Activated naive CD8-positive, alpha-beta T cell treated with anti-CD3 and anti-CD28 coated beads for 36 hours (primary cell): ENCODE measurements around the gene PTPRD. TPM values are rescaled to one million over a fixed set of nuclear protein-coding genes. Genes with fewer than 3 reads are reported as not detected.

Source experiments
- DNase-seq: peaks from one replicate; pipeline ENCODE4 v3.0.0; 2021
- H3K27ac Mint-ChIP-seq: one replicate; pipeline ENCODE4 v1.8.0; 2022; ENCODE audit warnings: mild to moderate bottlenecking, moderate library complexity, mixed read lengths
- H3K27me3 Mint-ChIP-seq: one replicate; pipeline ENCODE4 v1.8.0; 2022; ENCODE audit warnings: mild to moderate bottlenecking, mixed read lengths
- H3K36me3 Mint-ChIP-seq: one replicate; pipeline ENCODE4 v1.8.0; 2021; ENCODE audit warnings: mild to moderate bottlenecking, mixed read lengths
- H3K4me1 Mint-ChIP-seq: one replicate; pipeline ENCODE4 v1.8.0; 2021; ENCODE audit warnings: mixed read lengths
- H3K4me3 Mint-ChIP-seq: one replicate; pipeline ENCODE4 v1.8.0; 2022; ENCODE audit warnings: mild to moderate bottlenecking, moderate library complexity, mixed read lengths
- H3K9me3 Mint-ChIP-seq: one replicate; pipeline ENCODE4 v1.8.0; 2022; ENCODE audit warnings: mixed read lengths
- total RNA-seq, 2 experiments: library from RNA; stranded (reverse); gene quantifications; one replicate each; pipeline ENCODE4 v1.2.3, GENCODE V29; 2021

The PTPRD gene
- total RNA-seq, 2 experiments from 2014 or later = 0.16 to 0.18 TPM

- Mint-ChIP-seq H3K4me3 (no peak overlapping the region), H3K27ac (no peak overlapping the region), H3K9me3 (no peaks in the 10 kb centered on the region), H3K36me3 (no peaks in the 10 kb centered on the region), H3K4me1 (no peaks in the 10 kb centered on the region), H3K27me3 (no peaks in the 10 kb centered on the region)
- DNase-seq = no peak
Measured at GRCh38 chr9:9257999-9258498, 1354.8 kb downstream of the PTPRD start.

DNA sequence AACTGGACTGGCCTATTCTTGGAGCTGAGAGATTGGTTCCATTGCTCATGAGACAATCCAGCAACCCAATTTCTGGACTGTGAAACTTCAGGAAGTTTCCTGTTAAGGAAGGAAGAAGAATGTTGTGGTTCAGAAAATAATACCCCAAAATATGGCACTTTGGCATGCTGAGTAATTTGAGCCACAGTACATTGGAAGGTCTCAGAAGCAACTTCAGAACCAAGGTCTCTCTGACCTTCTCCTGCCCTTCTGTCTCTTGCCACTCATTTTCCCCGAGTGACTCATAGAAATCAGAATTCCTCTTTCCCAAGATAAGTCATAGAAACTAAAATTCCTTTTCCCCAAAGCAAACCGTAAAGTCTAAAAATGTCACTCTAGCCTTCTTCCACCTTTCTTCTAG, 1366.1 kb downstream of the PTPRD start:
- no peak for DNase-seq

GRCh38 chr9:9231946-9232345, 1380.9 kb downstream of the PTPRD start:
- Mint-ChIP-seq H3K27me3 (no peaks in the 10 kb centered on the region), H3K4me1 (no peaks in the 10 kb centered on the region), H3K36me3 (no peaks in the 10 kb centered on the region), H3K9me3 (peaks cover 3% of the 10 kb centered on the region), H3K27ac (no peak overlapping the region), H3K4me3 (no peak overlapping the region)
- no peak for DNase-seq

More for the DNA sequence above, 1366.1 kb downstream of the PTPRD start:
- Mint-ChIP-seq H3K27me3 (no peaks in the 10 kb centered on the region), H3K9me3 (no peaks in the 10 kb centered on the region), H3K4me3 (no peak overlapping the region), H3K27ac (no peak overlapping the region), H3K4me1 (no peaks in the 10 kb centered on the region), H3K36me3 (no peaks in the 10 kb centered on the region)

- Mint-ChIP-seq H3K27me3 (no peaks in the 10 kb centered on the region), H3K27ac (no peak overlapping the region), H3K4me1 (no peaks in the 10 kb centered on the region), H3K9me3 (no peaks in the 10 kb centered on the region), H3K4me3 (no peak overlapping the region), H3K36me3 (no peaks in the 10 kb centered on the region)
- DNase-seq = no peak
Measured at GRCh38 chr9:9229269-9229668, 1383.5 kb downstream of the PTPRD start.

DNA sequence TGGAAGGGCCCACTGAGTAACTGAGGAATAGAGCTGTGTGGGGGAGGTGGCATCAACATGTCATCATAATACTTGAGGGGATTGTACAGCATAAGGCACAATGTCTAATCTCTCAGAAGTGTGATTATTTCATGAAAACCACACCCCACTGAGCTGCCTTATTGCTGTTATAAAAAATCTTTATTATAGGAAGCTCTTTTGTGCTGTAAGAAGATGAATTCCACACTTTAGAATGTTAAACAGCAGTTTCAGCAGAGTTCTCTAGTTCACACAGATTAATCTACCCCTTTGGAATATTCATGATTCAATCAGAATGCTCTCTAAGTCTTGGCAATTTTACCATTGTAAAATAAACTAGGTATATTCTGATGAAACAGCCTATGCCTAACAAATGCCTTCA, 1389.6 kb downstream of the PTPRD start:
- H3K4me3 Mint-ChIP-seq = no peak overlapping the region
- H3K4me1 Mint-ChIP-seq = no peaks in the 10 kb centered on the region
- no peak overlapping the region for H3K27ac Mint-ChIP-seq
- peaks cover 2% of the 10 kb centered on the region for H3K9me3 Mint-ChIP-seq
- H3K27me3 Mint-ChIP-seq = no peaks in the 10 kb centered on the region
- H3K36me3 Mint-ChIP-seq = no peaks in the 10 kb centered on the region
- no peak for DNase-seq

GRCh38 chr9:9222730-9223129, 1390.1 kb downstream of the PTPRD start:
- Mint-ChIP-seq H3K9me3 (peaks cover 2% of the 10 kb centered on the region), H3K36me3 (no peaks in the 10 kb centered on the region), H3K4me1 (no peaks in the 10 kb centered on the region), H3K27ac (no peak overlapping the region), H3K4me3 (no peak overlapping the region), H3K27me3 (no peaks in the 10 kb centered on the region)
- no peak for DNase-seq

DNA sequence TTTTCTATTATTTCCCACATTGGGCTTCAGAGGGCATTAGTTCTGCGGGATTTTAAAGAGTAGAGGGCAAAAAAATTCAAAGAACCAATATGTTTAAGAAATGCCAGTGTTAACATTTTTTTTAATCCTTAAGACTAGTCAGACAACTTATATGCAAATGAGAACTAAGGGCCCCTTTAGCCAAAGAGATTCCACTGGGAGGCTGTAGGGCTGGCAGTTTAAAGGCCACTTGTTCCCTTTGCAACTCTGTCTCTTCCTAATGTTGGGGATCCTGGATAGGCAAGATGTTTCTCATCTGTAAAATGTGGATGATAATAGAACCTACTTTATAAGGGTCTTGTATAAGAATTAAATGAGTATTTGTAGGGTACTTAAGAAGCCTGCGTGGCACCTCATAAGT, 1395.9 kb downstream of the PTPRD start:
- Mint-ChIP-seq H3K4me1 (no peaks in the 10 kb centered on the region), H3K27me3 (no peaks in the 10 kb centered on the region), H3K4me3 (no peak overlapping the region), H3K36me3 (no peaks in the 10 kb centered on the region), H3K27ac (no peak overlapping the region), H3K9me3 (peaks cover 1% of the 10 kb centered on the region)
- no peak for DNase-seq

- Mint-ChIP-seq H3K9me3 (peaks cover 1% of the 10 kb centered on the region), H3K27me3 (no peaks in the 10 kb centered on the region), H3K4me1 (no peaks in the 10 kb centered on the region), H3K36me3 (no peaks in the 10 kb centered on the region), H3K27ac (no peak overlapping the region), H3K4me3 (no peak overlapping the region)
- DNase-seq = no peak
Measured at GRCh38 chr9:9215050-9215449, 1397.8 kb downstream of the PTPRD start.

DNA sequence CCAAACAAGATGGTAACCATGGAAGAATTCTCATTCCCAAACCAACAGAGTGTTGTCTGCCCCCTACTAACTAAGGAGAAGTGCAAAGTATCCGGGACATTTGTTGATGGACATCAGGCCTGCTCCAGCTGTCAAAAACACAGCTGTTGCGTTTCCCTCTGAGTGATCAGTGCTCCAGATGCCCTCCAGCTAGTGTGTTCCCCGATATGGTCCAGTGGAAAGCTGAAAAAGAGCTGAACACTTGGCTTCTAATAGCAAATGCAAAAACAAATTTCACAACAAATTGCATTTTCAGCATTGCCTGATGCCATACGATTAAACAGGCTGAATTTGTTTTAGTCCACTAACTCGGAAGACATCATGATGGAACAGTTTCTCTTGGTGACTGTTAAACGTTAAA, 1398.7 kb downstream of the PTPRD start:
- Mint-ChIP-seq H3K27ac (no peak overlapping the region), H3K4me3 (no peak overlapping the region), H3K36me3 (no peaks in the 10 kb centered on the region), H3K4me1 (no peaks in the 10 kb centered on the region), H3K9me3 (peaks cover 1% of the 10 kb centered on the region), H3K27me3 (no peaks in the 10 kb centered on the region)
- no peak for DNase-seq

- peaks cover 1% of the 10 kb centered on the region for H3K9me3 Mint-ChIP-seq
- DNase-seq = no peak
- H3K27me3 Mint-ChIP-seq = no peaks in the 10 kb centered on the region
- no peaks in the 10 kb centered on the region for H3K4me1 Mint-ChIP-seq
- no peak overlapping the region for H3K4me3 Mint-ChIP-seq
- H3K36me3 Mint-ChIP-seq = no peaks in the 10 kb centered on the region
- no peak overlapping the region for H3K27ac Mint-ChIP-seq
Measured at GRCh38 chr9:9212963-9213362, 1399.8 kb downstream of the PTPRD start.

GRCh38 chr9:9202276-9202675, 1410.5 kb downstream of the PTPRD start:
- H3K9me3 Mint-ChIP-seq = no peaks in the 10 kb centered on the region
- H3K4me1 Mint-ChIP-seq = no peaks in the 10 kb centered on the region
- no peaks in the 10 kb centered on the region for H3K36me3 Mint-ChIP-seq
- no peaks in the 10 kb centered on the region for H3K27me3 Mint-ChIP-seq
- DNase-seq = no peak
- no peak overlapping the region for H3K27ac Mint-ChIP-seq
- no peak overlapping the region for H3K4me3 Mint-ChIP-seq

GRCh38 chr9:9186086-9186485, 1426.7 kb downstream of the PTPRD start:
- H3K9me3 Mint-ChIP-seq = peaks cover 4% of the 10 kb centered on the region
- H3K27ac Mint-ChIP-seq = no peak overlapping the region
- no peak overlapping the region for H3K4me3 Mint-ChIP-seq
- no peaks in the 10 kb centered on the region for H3K27me3 Mint-ChIP-seq
- no peaks in the 10 kb centered on the region for H3K4me1 Mint-ChIP-seq
- DNase-seq = no peak
- H3K36me3 Mint-ChIP-seq = no peaks in the 10 kb centered on the region

DNA sequence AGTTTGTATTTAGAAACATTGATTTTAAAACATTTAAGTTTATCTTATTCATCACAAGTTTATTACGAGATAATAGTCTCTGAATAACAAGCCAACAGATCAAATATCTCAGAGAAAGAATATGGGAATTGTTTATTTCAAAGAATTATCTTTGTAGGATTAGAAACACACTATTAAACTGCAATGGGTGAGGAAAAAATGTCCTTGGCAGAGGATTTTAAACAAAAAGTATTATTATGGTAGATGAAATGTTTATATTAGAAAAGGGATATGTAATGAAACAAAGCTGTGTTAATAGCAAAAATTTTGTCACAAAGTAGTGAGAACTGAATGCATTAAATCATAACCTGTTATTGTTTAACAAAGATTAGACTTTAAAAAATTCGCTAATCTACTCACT, 1430.4 kb downstream of the PTPRD start:
- no peaks in the 10 kb centered on the region for H3K4me1 Mint-ChIP-seq
- H3K9me3 Mint-ChIP-seq = peaks cover 1% of the 10 kb centered on the region
- no peak overlapping the region for H3K4me3 Mint-ChIP-seq
- H3K27ac Mint-ChIP-seq = no peak overlapping the region
- H3K27me3 Mint-ChIP-seq = no peaks in the 10 kb centered on the region
- H3K36me3 Mint-ChIP-seq = no peaks in the 10 kb centered on the region
- DNase-seq = no peak

DNA sequence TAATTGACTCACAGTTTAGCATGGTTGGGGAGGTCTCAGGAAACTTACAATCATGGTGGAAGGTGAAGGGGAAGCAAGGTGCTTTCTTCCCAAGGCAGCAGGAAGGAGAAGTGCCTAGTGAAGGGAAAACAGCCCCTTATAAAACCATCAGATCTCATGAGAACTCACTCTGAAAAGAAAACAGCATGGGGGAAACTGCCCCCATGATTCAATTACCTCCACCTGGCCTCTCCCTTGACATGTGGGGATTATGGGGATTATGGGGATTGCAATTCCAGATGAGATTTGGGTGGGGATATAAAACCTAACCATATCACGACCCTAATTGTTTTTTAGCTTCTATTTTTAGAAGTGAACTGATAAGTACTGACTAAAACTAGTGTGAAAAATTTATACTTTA, 1435.7 kb downstream of the PTPRD start:
- Mint-ChIP-seq H3K9me3 (no peaks in the 10 kb centered on the region), H3K36me3 (no peaks in the 10 kb centered on the region), H3K4me3 (no peak overlapping the region), H3K4me1 (no peaks in the 10 kb centered on the region), H3K27ac (no peak overlapping the region), H3K27me3 (no peaks in the 10 kb centered on the region)
- no peak for DNase-seq

- no peaks in the 10 kb centered on the region for H3K4me1 Mint-ChIP-seq
- no peaks in the 10 kb centered on the region for H3K9me3 Mint-ChIP-seq
- H3K27ac Mint-ChIP-seq = no peak overlapping the region
- no peaks in the 10 kb centered on the region for H3K27me3 Mint-ChIP-seq
- DNase-seq = no peak
- H3K4me3 Mint-ChIP-seq = no peak overlapping the region
- H3K36me3 Mint-ChIP-seq = no peaks in the 10 kb centered on the region
Measured at GRCh38 chr9:9174358-9174757, 1438.4 kb downstream of the PTPRD start.

GRCh38 chr9:9173264-9173663, 1439.5 kb downstream of the PTPRD start:
- H3K4me1 Mint-ChIP-seq = no peaks in the 10 kb centered on the region
- no peak overlapping the region for H3K27ac Mint-ChIP-seq
- no peaks in the 10 kb centered on the region for H3K27me3 Mint-ChIP-seq
- H3K4me3 Mint-ChIP-seq = no peak overlapping the region
- DNase-seq = no peak
- H3K36me3 Mint-ChIP-seq = no peaks in the 10 kb centered on the region
- H3K9me3 Mint-ChIP-seq = no peaks in the 10 kb centered on the region
